ENCODE results near the gene ZNF200.
"Not testable (repeated sequence)": the region's sequence is repeated elsewhere in the genome, so short reads cannot be mapped to it uniquely, and the experiment has no call there.

Gene ZNF200

GRCh38 chr16:3234857-3235561, at the start of gene ZNF200:
TSS of gene ZNF200 (minus strand) at chr16:3235158. CDS start at chr16:3233755, 1,403 bp downstream.
- DNase-seq (ENCODE audit: low read depth in 3 of 3): peak; percentile 90 to 95 (median 91)

GRCh38 chr16:3283543-3284447, 48.8 kb upstream of the ZNF200 start:
- DNase-seq (ENCODE audit: low read depth in 3 of 3): peak in 1 of 3 donors; percentile 8

- DNase-seq (ENCODE audit: low read depth in 3 of 3): peak; percentile 81 to 90 (median 90)
These were observed 48.0 kb upstream of the ZNF200 start, which contains the start of gene ZNF263 for GRCh38 chr16:3282730-3283542. TSS of gene ZNF263 (plus strand) at chr16:3283491. CDS start at chr16:3283819, 328 bp downstream.

GRCh38 chr16:3282103-3282729, 47.3 kb upstream of the ZNF200 start:
- no peak for DNase-seq (ENCODE audit: low read depth in 3 of 3)

GRCh38 chr16:3281222-3281820, 46.4 kb upstream of the ZNF200 start:
- DNase-seq (ENCODE audit: low read depth in 3 of 3): no peak

GRCh38 chr16:3276679-3277078, 41.7 kb upstream of the ZNF200 start:
- DNase-seq (ENCODE audit: low read depth in 3 of 3): no peak

GRCh38 chr16:3274947-3275346, 40.0 kb upstream of the ZNF200 start:
- DNase-seq (ENCODE audit: low read depth in 3 of 3): no peak

GRCh38 chr16:3274490-3274889, 39.5 kb upstream of the ZNF200 start:
- DNase-seq (ENCODE audit: low read depth in 3 of 3): no peak

GRCh38 chr16:3271281-3271680, 36.3 kb upstream of the ZNF200 start:
- not testable (repeated sequence) for DNase-seq (ENCODE audit: low read depth in 3 of 3)

GRCh38 chr16:3270718-3271117, 35.8 kb upstream of the ZNF200 start:
- not testable (repeated sequence) for DNase-seq (ENCODE audit: low read depth in 3 of 3)

GRCh38 chr16:3268294-3268693, 33.3 kb upstream of the ZNF200 start:
- no peak for DNase-seq (ENCODE audit: low read depth in 3 of 3)

- no peak for DNase-seq (ENCODE audit: low read depth in 3 of 3)
These were observed 32.0 kb upstream of the ZNF200 start for GRCh38 chr16:3266873-3267537.

GRCh38 chr16:3264137-3265036, 29.4 kb upstream of the ZNF200 start:
- peak; percentile 94 to 98 (median 97) for DNase-seq (ENCODE audit: low read depth in 3 of 3)

GRCh38 chr16:3262517-3262916, 27.6 kb upstream of the ZNF200 start:
- no peak for DNase-seq (ENCODE audit: low read depth in 3 of 3)

GRCh38 chr16:3259836-3260235, 24.9 kb upstream of the ZNF200 start:
- no peak for DNase-seq (ENCODE audit: low read depth in 3 of 3)

GRCh38 chr16:3256866-3257465, 22.0 kb upstream of the ZNF200 start:
- no peak for DNase-seq (ENCODE audit: low read depth in 3 of 3)

GRCh38 chr16:3256146-3256865, 21.3 kb upstream of the ZNF200 start, which contains the start of gene MEFV:
TSS of gene MEFV (minus strand) at chr16:3256633. CDS start at chr16:3256587, 46 bp downstream.
- DNase-seq (ENCODE audit: low read depth in 3 of 3): no peak

GRCh38 chr16:3254309-3254708, 19.4 kb upstream of the ZNF200 start:
- no peak for DNase-seq (ENCODE audit: low read depth in 3 of 3)
